Spinal cord (tissue), 10 donors: ENCODE measurements around the gene RBM8A. TPM values are rescaled to one million over a fixed set of nuclear protein-coding genes. Genes with fewer than 3 reads are reported as not detected.

Experiments used
- DNase-seq, 6 donors: peaks; one replicate each; pipeline versions ENCODE4 v3.0.0 to v3.0.0-alpha.2; 2013 to 2015; ENCODE audit warnings: low spot score in 6 of 6, low read depth in 4 of 6
- H3K27ac ChIP-seq: one replicate; pipeline ENCODE4 v1.5.1; 2013; ENCODE audit warnings: low read depth, low read length, control low read depth
- H3K27me3 ChIP-seq: one replicate; pipeline ENCODE4 v1.6.1; 2013; ENCODE audit warnings: low read length; ENCODE audit not compliant: control insufficient read depth, insufficient read depth
- H3K36me3 ChIP-seq: one replicate; pipeline ENCODE4 v1.6.1; 2013; ENCODE audit warnings: low read length; ENCODE audit not compliant: control insufficient read depth, insufficient read depth
- H3K4me1 ChIP-seq: one replicate; pipeline ENCODE4 v1.6.1; 2013; ENCODE audit warnings: low read length; ENCODE audit not compliant: control insufficient read depth, insufficient read depth
- H3K4me3 ChIP-seq: one replicate; pipeline ENCODE4 v1.5.1; 2013; ENCODE audit warnings: low read depth, low read length, control low read depth
- H3K9me3 ChIP-seq: one replicate; pipeline ENCODE4 v1.6.1; 2013; ENCODE audit warnings: low read length; ENCODE audit not compliant: control insufficient read depth, insufficient read depth
- WGBS: methylation state at CpG from one replicate; pipeline ENCODE4 v1.1.5; 2013; ENCODE audit warnings: missing lambda C conversion rate; ENCODE audit not compliant: insufficient coverage; 5-methylcytosine and 5-hydroxymethylcytosine counted together
- long read RNA-seq, 4 donors: transcript quantifications; one replicate each; lab custom pipeline, GENCODE V29; 2026
- polyA plus RNA-seq, 2 donors: library from polyadenylated mRNA; unstranded; fragments of 120-200 nt; gene quantifications; one replicate each; pipeline ENCODE4 v1.2.1, GENCODE V29; 2013; ENCODE audit not compliant: insufficient read length in 2 of 2
- total RNA-seq, 2 donors: library from RNA; depleted of rRNA in 1 of 2; stranded (reverse); fragments of 120-200 nt in 1 of 2; fragments of >200 nt in 1 of 2; gene quantifications; one replicate each; pipeline versions ENCODE4 v1.2.3 to v1.2.4, GENCODE V29; 2013 to 2014
- donor health status: healthy.

RBM8A gene
- total RNA-seq, result 100 to 1,000 TPM in 1 of 2 donors, 10 to 100 TPM in 1; 67.5 to 150 TPM
- 100 to 1,000 TPM; 173 to 181 TPM for polyA plus RNA-seq
- long read RNA-seq, donor 1, full-length matches to known transcripts, result 38 of 80 reads
- long read RNA-seq, donor 1, partial matches to known transcripts, result 34 of 80 reads
- long read RNA-seq, donor 1, other reads (novel, unspliced or antisense), result 8 of 80 reads
- long read RNA-seq, donor 2, full-length matches to known transcripts, result 18 of 18 reads
- long read RNA-seq, donor 2, partial matches to known transcripts, result 0 of 18 reads
- long read RNA-seq, donor 2, other reads (novel, unspliced or antisense), result 0 of 18 reads
- long read RNA-seq, donor 3, full-length matches to known transcripts, result 27 of 27 reads
- long read RNA-seq, donor 3, partial matches to known transcripts, result 0 of 27 reads
- long read RNA-seq, donor 3, other reads (novel, unspliced or antisense), result 0 of 27 reads
- long read RNA-seq, donor 4, full-length matches to known transcripts, result 73 of 118 reads
- long read RNA-seq, donor 4, partial matches to known transcripts, result 20 of 118 reads
- long read RNA-seq, donor 4, other reads (novel, unspliced or antisense), result 25 of 118 reads

DNA sequence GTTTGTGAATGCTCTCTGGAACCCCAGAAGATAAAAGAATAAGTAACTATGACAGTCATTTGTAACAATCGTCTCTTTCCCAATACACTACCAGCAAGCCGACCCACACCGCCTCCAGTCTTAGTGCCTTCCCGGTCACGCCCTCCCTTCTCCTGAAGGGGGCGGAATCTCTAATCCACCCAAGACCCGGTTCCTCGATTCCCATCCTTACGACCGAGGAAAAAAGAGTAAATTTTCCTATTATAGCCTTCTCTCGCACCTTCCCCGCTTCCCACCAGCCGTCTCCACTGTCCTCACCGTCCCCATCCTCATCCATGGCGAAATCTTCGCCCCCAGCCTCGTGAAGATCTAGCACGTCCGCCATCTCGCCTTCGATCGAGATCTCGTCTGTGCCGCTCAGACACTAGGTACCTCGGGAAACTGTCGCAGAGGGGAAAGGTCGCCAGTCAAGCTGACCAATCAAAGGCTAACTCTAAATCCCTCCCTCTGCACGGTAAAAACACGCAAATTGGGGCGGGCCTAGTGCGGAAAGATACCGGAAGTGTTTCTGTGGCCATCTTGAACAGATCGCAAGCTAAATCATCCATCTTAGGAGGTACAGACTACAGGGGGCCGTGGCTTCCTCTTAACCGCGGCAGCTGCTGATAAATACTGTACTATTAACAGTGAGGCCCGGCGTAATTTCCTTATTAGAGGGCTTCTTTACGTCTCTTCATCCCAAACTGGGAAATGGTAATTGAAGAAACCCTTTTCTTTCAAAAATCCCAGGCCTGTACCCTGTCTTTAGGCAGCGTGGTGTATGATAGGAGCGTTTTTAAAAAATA lies at the start of gene RBM8A:
Gene RBM8A (minus strand): TSS at position 422 of the 824 bp plus-strand sequence. CDS start 58 bp downstream, at position 364.
- peaks cover 7% of the 10 kb centered on the region for H3K36me3 ChIP-seq
- H3K9me3 ChIP-seq, result no peaks in the 10 kb centered on the region
- peak within 1 kb of the TSS; percentile 80 for H3K4me3 ChIP-seq
- WGBS, result 0% methylated on average over 31 of the region's 41 CpGs
- H3K27me3 ChIP-seq, result no peaks in the 10 kb centered on the region
- peak; percentile 96 to 100 (median 98) for DNase-seq
- H3K27ac ChIP-seq, result peak within 1 kb of the TSS; percentile 98
- H3K4me1 ChIP-seq, result peaks cover 10% of the 10 kb centered on the region

- DNase-seq, result no peak
- no peaks in the 10 kb centered on the region for H3K9me3 ChIP-seq
- peaks cover 11% of the 10 kb centered on the region for H3K4me1 ChIP-seq
- H3K36me3 ChIP-seq, result peaks cover 2% of the 10 kb centered on the region
- 82% methylated on average over 5 of the region's 5 CpGs for WGBS
- no peak overlapping the region for H3K4me3 ChIP-seq
- H3K27ac ChIP-seq, result no peak overlapping the region
- no peaks in the 10 kb centered on the region for H3K27me3 ChIP-seq
These were observed 49.7 kb upstream of the RBM8A start for GRCh38 chr1:145977016-145977415.

DNA sequence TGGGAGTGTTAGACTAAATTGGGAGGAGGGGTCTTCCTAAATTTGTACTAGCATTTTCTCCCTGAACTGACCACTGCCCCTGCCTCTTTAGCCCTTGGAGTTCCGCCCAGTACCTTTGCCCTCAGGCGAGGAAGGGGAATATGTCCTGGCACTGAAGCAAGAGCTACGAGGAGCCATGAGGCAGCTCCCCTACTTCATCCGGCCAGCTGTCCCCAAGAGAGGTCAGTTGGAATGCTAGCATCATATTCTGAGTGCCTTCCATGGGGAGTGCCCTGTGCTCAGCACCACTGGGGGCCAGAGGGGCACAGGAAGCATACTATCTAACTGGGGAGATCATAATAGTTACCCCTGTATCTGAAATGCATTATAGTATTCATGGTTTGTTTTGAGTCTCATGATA lies 47.9 kb upstream of the RBM8A start:
- Histone ChIP-seq H3K27me3 (no peaks in the 10 kb centered on the region), H3K27ac (no peak overlapping the region), H3K4me3 (no peak overlapping the region), H3K4me1 (peaks cover 11% of the 10 kb centered on the region), H3K36me3 (peaks cover 2% of the 10 kb centered on the region), H3K9me3 (no peaks in the 10 kb centered on the region)
- WGBS, result 79% methylated on average over 3 of the region's 4 CpGs
- no peak for DNase-seq

- no peak overlapping the region for H3K4me3 ChIP-seq
- no peaks in the 10 kb centered on the region for H3K9me3 ChIP-seq
- 80% methylated on average over 6 of the region's 7 CpGs for WGBS
- H3K27ac ChIP-seq, result no peak overlapping the region
- peaks cover 2% of the 10 kb centered on the region for H3K36me3 ChIP-seq
- no peak for DNase-seq
- peaks cover 7% of the 10 kb centered on the region for H3K4me1 ChIP-seq
- H3K27me3 ChIP-seq, result no peaks in the 10 kb centered on the region
These were observed 47.4 kb upstream of the RBM8A start for GRCh38 chr1:145974721-145975120.

DNA sequence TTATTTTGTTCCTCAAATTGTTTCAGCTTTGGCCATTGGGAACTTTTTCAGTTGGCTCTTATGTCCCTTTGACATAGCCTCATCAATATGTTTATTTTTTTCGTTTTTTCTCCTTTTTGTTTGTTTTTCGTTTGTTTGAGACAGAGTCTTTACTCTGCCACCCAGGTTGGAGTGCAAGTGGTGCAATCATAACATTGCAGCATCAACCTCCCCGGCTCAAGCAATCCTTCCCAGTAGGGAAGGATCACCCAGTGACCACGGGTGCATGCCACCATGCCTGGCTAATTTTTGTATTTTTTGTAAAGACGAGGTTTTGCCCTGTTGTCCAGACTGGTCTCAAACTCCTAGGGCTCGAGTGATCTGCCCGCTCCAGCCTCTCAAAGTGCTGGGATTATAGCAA lies 45.3 kb upstream of the RBM8A start:
- Histone ChIP-seq H3K4me3 (no peak overlapping the region), H3K27ac (no peak overlapping the region), H3K4me1 (peaks cover 3% of the 10 kb centered on the region), H3K36me3 (peaks cover 2% of the 10 kb centered on the region), H3K9me3 (no peaks in the 10 kb centered on the region), H3K27me3 (no peaks in the 10 kb centered on the region)
- DNase-seq, result no peak
- 67% methylated on average over 1 of the region's 7 CpGs for WGBS

GRCh38 chr1:145967288-145967687 lies 40.0 kb upstream of the RBM8A start:
- Histone ChIP-seq H3K27ac (no peak overlapping the region), H3K4me3 (no peak overlapping the region), H3K36me3 (no peaks in the 10 kb centered on the region), H3K27me3 (no peaks in the 10 kb centered on the region), H3K9me3 (peaks cover 5% of the 10 kb centered on the region), H3K4me1 (peaks cover 19% of the 10 kb centered on the region)
- DNase-seq, result no peak
- WGBS, result 71% methylated on average over 1 of the region's 2 CpGs

GRCh38 chr1:145965119-145965744 lies 37.9 kb upstream of the RBM8A start:
- peak overlapping the region; percentile 64 for H3K4me3 ChIP-seq
- H3K27me3 ChIP-seq, result no peaks in the 10 kb centered on the region
- H3K27ac ChIP-seq, result peak overlapping the region; percentile 96
- WGBS, result no CpG with 5 or more reads among the region's 5 CpGs
- peaks cover 39% of the 10 kb centered on the region for H3K4me1 ChIP-seq
- H3K36me3 ChIP-seq, result no peaks in the 10 kb centered on the region
- peaks cover 5% of the 10 kb centered on the region for H3K9me3 ChIP-seq
- DNase-seq, result no peak

- WGBS, result under 1% methylated on average over 26 of the region's 37 CpGs
- Histone ChIP-seq H3K27ac (peak within 1 kb of the TSS; percentile 96), H3K9me3 (peaks cover 5% of the 10 kb centered on the region), H3K36me3 (no peaks in the 10 kb centered on the region), H3K27me3 (no peaks in the 10 kb centered on the region), H3K4me1 (peaks cover 42% of the 10 kb centered on the region), H3K4me3 (peak within 1 kb of the TSS; percentile 64)
- peak; percentile 90 to 99 (median 94) for DNase-seq
These were observed 37.2 kb upstream of the RBM8A start, which contains the start of the genes ANKRD34A and POLR3GL for GRCh38 chr1:145964328-145965118. Gene ANKRD34A (minus strand): TSS chr1:145964575. CDS start chr1:145961759, 2,816 bp downstream. Gene POLR3GL (plus strand): TSS chr1:145964690. CDS start chr1:145974866, 10,176 bp downstream.
